Parathyroid adenoma (tissue), 2 donors: Measurements from ENCODE around the gene TMCC3.
"Not testable (repeated sequence)": the region's sequence is repeated elsewhere in the genome, so short reads cannot be mapped to it uniquely, and the experiment has no call there.

Experiments used
- H2AFZ ChIP-seq: fragments of 300-600 bp; sonication (generic); one replicate; pipeline ENCODE4 v1.7.0; 2017; ENCODE audit warnings: antibody characterized with exemption, mild to moderate bottlenecking
- H3K27ac ChIP-seq: fragments of 300-600 bp; sonication (generic); one replicate; pipeline ENCODE4 v1.7.0; 2017
- H3K27me3 ChIP-seq: fragments of 300-600 bp; sonication (generic); one replicate; pipeline ENCODE4 v1.7.0; 2017; ENCODE audit warnings: low read length; ENCODE audit not compliant: control insufficient read depth, insufficient read depth
- H3K36me3 ChIP-seq: fragments of 300-600 bp; sonication (generic); one replicate; pipeline ENCODE4 v1.7.0; 2017; ENCODE audit warnings: low read length; ENCODE audit not compliant: control insufficient read depth, insufficient read depth
- H3K4me1 ChIP-seq: fragments of 300-600 bp; sonication (generic); one replicate; pipeline ENCODE4 v1.7.0; 2017; ENCODE audit warnings: control low read depth
- H3K4me2 ChIP-seq: fragments of 300-600 bp; sonication (generic); one replicate; pipeline ENCODE4 v1.7.0; 2017; ENCODE audit warnings: low read length
- H3K4me3 ChIP-seq: fragments of 300-600 bp; sonication (generic); one replicate; pipeline ENCODE4 v1.7.0; 2017; ENCODE audit warnings: low read depth, low read length
- H3K79me2 ChIP-seq: fragments of 300-600 bp; sonication (generic); one replicate; pipeline ENCODE4 v1.7.0; 2017; ENCODE audit warnings: control low read depth
- H3K9ac ChIP-seq: fragments of 300-600 bp; sonication (generic); one replicate; pipeline ENCODE4 v1.7.0; 2017; ENCODE audit warnings: mild to moderate bottlenecking
- H3K9me3 ChIP-seq: fragments of 300-600 bp; sonication (generic); one replicate; pipeline ENCODE4 v1.7.0; 2017; ENCODE audit warnings: low read length; ENCODE audit not compliant: control insufficient read depth
- TF ChIP-seq, protein P1 (sequence below): fragments of 300-600 bp; sonication (generic); IDR thresholded peaks from one replicate; pipeline ENCODE4 v1.7.0; 2017; ENCODE audit warnings: antibody characterized with exemption, mild to moderate bottlenecking
- donor health status: primary hyperparathyroidism.

TMCC3 gene

DNA sequence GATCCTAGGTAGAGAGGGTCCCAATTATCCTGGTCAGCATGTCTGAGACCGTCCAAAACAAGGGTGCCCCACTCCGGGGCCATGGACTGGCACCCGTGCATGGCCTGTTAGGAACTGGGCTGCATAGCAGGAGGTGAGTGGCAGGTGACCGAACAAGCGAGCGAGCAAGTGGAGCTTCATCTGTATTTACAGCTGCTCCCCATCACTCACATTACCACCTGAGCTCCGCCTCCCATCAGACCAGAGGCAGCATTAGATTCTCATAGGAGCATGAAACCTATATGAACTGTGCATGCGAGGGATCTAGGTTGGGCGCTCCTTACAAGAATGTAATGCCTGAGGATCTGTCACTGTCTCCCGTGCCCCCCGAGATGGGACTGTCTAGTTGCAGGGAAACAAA, 44.4 kb upstream of the TMCC3 start:
- Histone ChIP-seq H3K36me3 (no peaks in the 10 kb centered on the region), H3K27ac (no peak overlapping the region), H3K79me2 (peaks cover 2% of the 10 kb centered on the region), H3K9me3 (no peaks in the 10 kb centered on the region), H3K4me1 (peaks cover 1% of the 10 kb centered on the region), H2AFZ (no peak overlapping the region), H3K4me2 (no peak overlapping the region), H3K4me3 (no peak overlapping the region), H3K27me3 (no peaks in the 10 kb centered on the region), H3K9ac (no peak overlapping the region)
- TF ChIP-seq, protein P1, sequence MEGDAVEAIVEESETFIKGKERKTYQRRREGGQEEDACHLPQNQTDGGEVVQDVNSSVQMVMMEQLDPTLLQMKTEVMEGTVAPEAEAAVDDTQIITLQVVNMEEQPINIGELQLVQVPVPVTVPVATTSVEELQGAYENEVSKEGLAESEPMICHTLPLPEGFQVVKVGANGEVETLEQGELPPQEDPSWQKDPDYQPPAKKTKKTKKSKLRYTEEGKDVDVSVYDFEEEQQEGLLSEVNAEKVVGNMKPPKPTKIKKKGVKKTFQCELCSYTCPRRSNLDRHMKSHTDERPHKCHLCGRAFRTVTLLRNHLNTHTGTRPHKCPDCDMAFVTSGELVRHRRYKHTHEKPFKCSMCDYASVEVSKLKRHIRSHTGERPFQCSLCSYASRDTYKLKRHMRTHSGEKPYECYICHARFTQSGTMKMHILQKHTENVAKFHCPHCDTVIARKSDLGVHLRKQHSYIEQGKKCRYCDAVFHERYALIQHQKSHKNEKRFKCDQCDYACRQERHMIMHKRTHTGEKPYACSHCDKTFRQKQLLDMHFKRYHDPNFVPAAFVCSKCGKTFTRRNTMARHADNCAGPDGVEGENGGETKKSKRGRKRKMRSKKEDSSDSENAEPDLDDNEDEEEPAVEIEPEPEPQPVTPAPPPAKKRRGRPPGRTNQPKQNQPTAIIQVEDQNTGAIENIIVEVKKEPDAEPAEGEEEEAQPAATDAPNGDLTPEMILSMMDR, result no peak

DNA sequence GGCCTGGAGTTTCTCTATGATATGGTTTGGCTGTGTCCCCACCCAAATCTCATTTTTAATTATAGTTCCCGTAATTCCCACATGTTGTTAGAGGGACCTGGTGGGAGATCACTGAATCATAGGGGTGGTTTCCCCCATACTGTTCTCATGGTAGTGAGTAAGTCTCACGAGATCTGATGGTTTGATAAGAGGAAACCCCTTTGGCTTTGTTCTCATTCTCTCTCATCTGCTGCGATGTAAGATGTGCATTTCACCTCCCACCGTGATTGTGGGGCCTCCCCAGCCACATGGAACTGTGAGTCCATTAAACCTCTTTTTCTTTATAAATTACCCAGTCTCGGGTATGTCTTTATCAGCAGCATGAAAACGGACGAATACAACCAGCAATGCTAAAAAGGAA, 42.5 kb upstream of the TMCC3 start:
- H2AFZ ChIP-seq, H3K9ac ChIP-seq, H3K27me3 ChIP-seq, H3K4me1 ChIP-seq, H3K4me2 ChIP-seq, H3K36me3 ChIP-seq, H3K9me3 ChIP-seq, H3K4me3 ChIP-seq, H3K79me2 ChIP-seq, H3K27ac ChIP-seq: not testable (repeated sequence)

DNA sequence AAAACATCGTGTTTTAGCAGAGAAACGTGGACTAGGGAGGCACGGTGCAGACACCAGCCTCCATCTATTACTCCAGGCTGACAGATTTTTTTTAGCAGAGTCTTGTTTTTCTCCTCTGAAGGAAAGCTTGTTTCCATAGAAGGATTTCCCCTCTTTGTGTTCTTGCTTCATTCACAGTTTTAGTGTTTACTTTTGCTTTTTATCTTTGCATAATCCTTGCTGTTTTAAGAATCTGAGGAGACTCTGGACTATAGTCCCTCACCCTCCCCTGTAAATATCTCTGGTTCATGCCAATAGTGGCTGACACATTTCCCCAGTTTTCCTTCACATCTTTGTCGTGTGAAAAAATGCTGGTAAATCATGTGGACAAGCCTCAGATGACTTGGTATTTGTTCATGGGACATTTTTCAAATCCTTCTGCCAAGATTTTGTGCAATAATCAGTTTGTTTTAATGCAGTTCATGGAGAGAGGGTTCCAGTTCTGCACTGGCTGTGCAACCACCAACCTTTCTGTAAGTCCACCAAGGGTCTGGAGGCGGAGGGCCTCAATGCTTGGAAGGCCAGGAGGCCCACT, 39.9 kb upstream of the TMCC3 start:
- no peaks in the 10 kb centered on the region for H3K9me3 ChIP-seq
- TF ChIP-seq, protein P1, result no peak
- H2AFZ ChIP-seq, result no peak overlapping the region
- no peak overlapping the region for H3K9ac ChIP-seq
- peaks cover 7% of the 10 kb centered on the region for H3K4me1 ChIP-seq
- H3K36me3 ChIP-seq, result no peaks in the 10 kb centered on the region
- H3K4me3 ChIP-seq, result no peak overlapping the region
- H3K27ac ChIP-seq, result no peak overlapping the region
- H3K4me2 ChIP-seq, result no peak overlapping the region
- H3K79me2 ChIP-seq, result no peaks in the 10 kb centered on the region
- H3K27me3 ChIP-seq, result no peaks in the 10 kb centered on the region

DNA sequence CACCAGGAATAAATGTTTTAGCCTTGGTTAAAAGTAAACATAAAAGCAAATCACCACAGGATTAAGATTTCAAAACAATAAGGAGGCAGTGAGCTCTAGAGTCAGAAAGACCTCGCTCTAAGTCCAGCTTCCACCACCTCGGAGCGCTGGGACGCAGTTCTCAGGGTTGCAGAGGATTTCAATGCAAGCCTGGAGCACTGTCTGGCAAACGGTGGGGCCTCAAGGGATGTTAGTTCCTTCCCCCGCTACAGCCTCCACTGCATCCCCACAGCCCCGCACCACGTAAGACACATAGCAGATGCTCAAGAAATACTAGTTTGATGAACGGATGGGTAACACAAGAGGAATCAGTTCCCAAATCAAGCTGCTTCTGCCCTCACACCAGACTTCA, 39.3 kb upstream of the TMCC3 start:
- TF ChIP-seq, protein P1, result no peak
- H3K27me3 ChIP-seq, result no peaks in the 10 kb centered on the region
- H3K9me3 ChIP-seq, result no peaks in the 10 kb centered on the region
- H3K36me3 ChIP-seq, result no peaks in the 10 kb centered on the region
- peaks cover 7% of the 10 kb centered on the region for H3K4me1 ChIP-seq
- no peak overlapping the region for H3K4me2 ChIP-seq
- H3K27ac ChIP-seq, result no peak overlapping the region
- H3K4me3 ChIP-seq, result no peak overlapping the region
- no peaks in the 10 kb centered on the region for H3K79me2 ChIP-seq
- H2AFZ ChIP-seq, result no peak overlapping the region
- H3K9ac ChIP-seq, result no peak overlapping the region

DNA sequence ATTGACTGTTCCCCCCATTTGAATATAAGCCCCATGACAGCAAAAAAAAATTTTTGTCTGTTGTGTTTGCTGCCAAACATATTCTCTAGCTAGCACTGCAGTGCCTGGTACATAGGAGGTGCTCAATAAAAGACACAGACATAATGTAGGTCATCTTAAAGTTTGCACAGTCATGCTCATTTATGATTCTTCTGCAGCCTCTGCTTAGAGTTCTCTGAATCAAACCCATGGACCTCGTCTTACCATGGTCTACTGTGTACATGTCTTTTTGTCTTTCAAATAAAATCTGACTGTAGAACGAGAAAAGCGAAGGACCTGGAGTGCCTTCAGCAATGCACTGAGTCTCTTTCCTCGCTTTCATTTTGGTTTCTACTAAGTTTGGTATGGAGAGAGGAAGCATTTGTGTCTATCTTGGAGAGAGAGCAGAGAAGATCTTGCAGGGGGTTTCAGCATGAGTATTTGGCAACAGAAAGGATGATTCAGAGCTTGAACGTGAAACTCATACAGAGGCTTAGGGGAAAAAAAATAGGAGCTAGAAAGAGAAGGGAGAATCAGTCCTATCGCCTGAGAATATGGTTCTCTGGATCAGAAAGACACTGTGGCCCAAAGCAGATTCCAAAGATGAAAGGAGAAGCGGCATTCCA, 38.8 kb upstream of the TMCC3 start:
- H3K27ac ChIP-seq, result no peak overlapping the region
- no peak overlapping the region for H3K9ac ChIP-seq
- H3K4me3 ChIP-seq, result no peak overlapping the region

More for the DNA sequence above, 38.8 kb upstream of the TMCC3 start:
- Histone ChIP-seq H3K4me1 (peaks cover 7% of the 10 kb centered on the region), H3K79me2 (no peaks in the 10 kb centered on the region), H3K27me3 (no peaks in the 10 kb centered on the region), H3K9me3 (no peaks in the 10 kb centered on the region), H3K4me2 (no peak overlapping the region), H2AFZ (no peak overlapping the region), H3K36me3 (no peaks in the 10 kb centered on the region)
- TF ChIP-seq, protein P1, result no peak
